Stomach (tissue), 4 donors: Measurements from ENCODE around the gene GRIK2.

ENCODE experiments used
- EP300 ChIP-seq: sonication (generic); formaldehyde crosslinking; IDR thresholded peaks from one replicate; pipeline ENCODE4 v1.6.1; 2017; ENCODE audit warnings: antibody characterized with exemption
- POLR2A ChIP-seq, 4 donors: fragments of 450-650 bp; IDR thresholded peaks; one replicate each; pipeline ENCODE4 v1.6.1; 2016; ENCODE audit warnings: antibody characterized with exemption in 4 of 4, control low read depth in 2 of 4, mild to moderate bottlenecking in 1 of 4, moderate library complexity in 1 of 4
- POLR2AphosphoS5 ChIP-seq, 3 donors: sonication (generic); formaldehyde crosslinking; IDR thresholded peaks; one replicate each; pipeline ENCODE4 v1.6.1; 2016; ENCODE audit warnings: antibody characterized with exemption in 3 of 3
- TF ChIP-seq, protein P1 (sequence below), 7 experiments: fragments of 450-650 bp in 4 of 7; fragments of 200-600 bp in 3 of 7; sonication (generic) in 3 of 7; IDR thresholded peaks; one replicate each; pipeline ENCODE4 v1.5.1; 2016 to 2019; ENCODE audit warnings: antibody characterized with exemption in 7 of 7, control low read depth in 2 of 7, mild to moderate bottlenecking in 1 of 7

DNA sequence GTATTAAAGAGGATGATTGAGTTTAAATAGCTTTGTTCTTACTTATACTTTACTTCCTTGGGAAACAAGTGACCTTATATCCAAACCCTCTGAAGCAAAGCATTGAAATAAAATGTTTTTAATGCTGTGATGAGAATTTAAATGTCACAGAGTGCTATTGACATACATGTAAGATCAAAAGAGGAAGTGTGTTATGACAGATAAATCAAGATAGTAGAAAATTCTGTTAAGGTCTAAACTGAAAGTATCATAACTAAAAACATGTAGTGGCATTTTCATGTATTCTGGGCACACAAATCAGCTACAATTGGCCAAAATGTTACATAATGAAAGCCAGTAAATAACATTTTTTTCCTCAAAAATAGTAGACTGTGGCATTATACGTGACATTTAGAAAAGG is 318.0 kb downstream of the GRIK2 start:
- TF ChIP-seq, protein P1, sequence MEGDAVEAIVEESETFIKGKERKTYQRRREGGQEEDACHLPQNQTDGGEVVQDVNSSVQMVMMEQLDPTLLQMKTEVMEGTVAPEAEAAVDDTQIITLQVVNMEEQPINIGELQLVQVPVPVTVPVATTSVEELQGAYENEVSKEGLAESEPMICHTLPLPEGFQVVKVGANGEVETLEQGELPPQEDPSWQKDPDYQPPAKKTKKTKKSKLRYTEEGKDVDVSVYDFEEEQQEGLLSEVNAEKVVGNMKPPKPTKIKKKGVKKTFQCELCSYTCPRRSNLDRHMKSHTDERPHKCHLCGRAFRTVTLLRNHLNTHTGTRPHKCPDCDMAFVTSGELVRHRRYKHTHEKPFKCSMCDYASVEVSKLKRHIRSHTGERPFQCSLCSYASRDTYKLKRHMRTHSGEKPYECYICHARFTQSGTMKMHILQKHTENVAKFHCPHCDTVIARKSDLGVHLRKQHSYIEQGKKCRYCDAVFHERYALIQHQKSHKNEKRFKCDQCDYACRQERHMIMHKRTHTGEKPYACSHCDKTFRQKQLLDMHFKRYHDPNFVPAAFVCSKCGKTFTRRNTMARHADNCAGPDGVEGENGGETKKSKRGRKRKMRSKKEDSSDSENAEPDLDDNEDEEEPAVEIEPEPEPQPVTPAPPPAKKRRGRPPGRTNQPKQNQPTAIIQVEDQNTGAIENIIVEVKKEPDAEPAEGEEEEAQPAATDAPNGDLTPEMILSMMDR (IDR thresholded peaks at IDR 0.05), result no peak
- TF ChIP-seq POLR2A (IDR thresholded peaks at IDR 0.05), result no peak
- no peak for TF ChIP-seq POLR2AphosphoS5 (IDR thresholded peaks at IDR 0.05)
- no peak for TF ChIP-seq EP300
